GM23248 (cell line): ENCODE results near the gene LOXL3. TPM values are rescaled to one million over a fixed set of nuclear protein-coding genes. Genes with fewer than 3 reads are reported as not detected.
A peak's percentile ranks its signal among the peaks of the same experiment; 100 is the strongest.

Experiments used
- DNase-seq: peaks from one replicate; pipeline ENCODE4 v3.0.0-alpha.2; 2015
- H2AFZ ChIP-seq: fragments of 200-600 bp; sonication (generic); 2 replicates; pipeline ENCODE4 v1.6.1; 2016; ENCODE audit warnings: antibody characterized with exemption
- H3F3A ChIP-seq: fragments of 200-600 bp; sonication (generic); 2 replicates; pipeline ENCODE4 v1.6.1; 2016; ENCODE audit warnings: mild to moderate bottlenecking, antibody characterized with exemption, mixed run types; ENCODE audit not compliant: insufficient read depth
- H3K27ac ChIP-seq: fragments of 200-600 bp; sonication (generic); 2 replicates; pipeline ENCODE4 v1.5.1; 2016; ENCODE audit warnings: mild to moderate bottlenecking
- H3K27me3 ChIP-seq: fragments of 200-600 bp; sonication (generic); replicated peaks from 2 replicates; pipeline ENCODE4 v1.6.1; 2016; ENCODE audit warnings: mild to moderate bottlenecking; ENCODE audit not compliant: insufficient read depth
- H3K36me3 ChIP-seq: fragments of 200-600 bp; sonication (generic); 2 replicates; pipeline ENCODE4 v1.6.1; 2016; ENCODE audit warnings: low read depth, mild to moderate bottlenecking
- H3K4me1 ChIP-seq: fragments of 200-600 bp; sonication (generic); 2 replicates; pipeline ENCODE4 v1.6.1; 2016; ENCODE audit warnings: mild to moderate bottlenecking; ENCODE audit not compliant: insufficient read depth
- H3K4me2 ChIP-seq: fragments of 200-600 bp; sonication (generic); one replicate; pipeline ENCODE4 v1.6.1; 2016; ENCODE audit warnings: mild to moderate bottlenecking; ENCODE audit not compliant: unreplicated experiment
- H3K4me3 ChIP-seq: fragments of 200-600 bp; sonication (generic); 2 replicates; pipeline ENCODE4 v1.5.1; 2016; ENCODE audit warnings: mild to moderate bottlenecking
- H3K79me2 ChIP-seq: fragments of 200-600 bp; sonication (generic); 2 replicates; pipeline ENCODE4 v1.6.1; 2016; ENCODE audit warnings: mild to moderate bottlenecking; ENCODE audit not compliant: insufficient read depth
- H3K9ac ChIP-seq: fragments of 200-600 bp; sonication (generic); 2 replicates; pipeline ENCODE4 v1.6.1; 2016; ENCODE audit warnings: mild to moderate bottlenecking
- H3K9me2 ChIP-seq: fragments of 200-600 bp; sonication (generic); 2 replicates; pipeline ENCODE4 v1.6.1; 2016; ENCODE audit warnings: mixed run types, mild to moderate bottlenecking, moderate library complexity; ENCODE audit not compliant: insufficient read depth
- H3K9me3 ChIP-seq: fragments of 200-600 bp; sonication (generic); one replicate; pipeline ENCODE4 v1.6.1; 2017; ENCODE audit warnings: low read depth
- H4K20me1 ChIP-seq: fragments of 200-600 bp; sonication (generic); 2 replicates; pipeline ENCODE4 v1.6.0; 2016; ENCODE audit not compliant: insufficient read depth
- EZH2 ChIP-seq: fragments of 200-600 bp; sonication (generic); IDR thresholded peaks from 2 replicates; pipeline ENCODE4 v1.6.1; 2018; ENCODE audit warnings: antibody characterized with exemption, mild to moderate bottlenecking; ENCODE audit not compliant: insufficient read depth, poor library complexity, severe bottlenecking
- EZH2phosphoT487 ChIP-seq: fragments of 200-600 bp; sonication (generic); IDR thresholded peaks from 2 replicates; pipeline ENCODE4 v1.6.1; 2018; ENCODE audit warnings: antibody characterized with exemption, moderate library complexity, mild to moderate bottlenecking, low read depth; ENCODE audit not compliant: insufficient read depth
- WGBS, 2 experiments: methylation state at CpG; one replicate each; pipeline ENCODE4 v1.1.6; 2015 to 2017; ENCODE audit warnings: low lambda C conversion rate in 2 of 2, low coverage in 1 of 2; ENCODE audit errors: missing lambda C conversion rate in 2 of 2; 5-methylcytosine and 5-hydroxymethylcytosine counted together
- in situ Hi-C: fragments of 300-500 bp; cut with MboI; formaldehyde crosslinking; loops from 2 replicates; pipeline ENCODE4 v1.15.0; 2020
- polyA plus RNA-seq: library from polyadenylated mRNA; unstranded; fragments of >200 nt; fragmentation: Nextera tagmentation; extraction: Ambion mirVana; gene quantifications from 2 replicates; pipeline ENCODE4 v1.2.1, GENCODE V29; 2016
- total RNA-seq: library from RNA; depleted of rRNA; stranded (reverse); fragments of >200 nt; shearing (Covaris generic); gene quantifications from 2 replicates; pipeline ENCODE4 v1.2.3, GENCODE V29; 2014; rRNA removed

The LOXL3 gene, protein sequence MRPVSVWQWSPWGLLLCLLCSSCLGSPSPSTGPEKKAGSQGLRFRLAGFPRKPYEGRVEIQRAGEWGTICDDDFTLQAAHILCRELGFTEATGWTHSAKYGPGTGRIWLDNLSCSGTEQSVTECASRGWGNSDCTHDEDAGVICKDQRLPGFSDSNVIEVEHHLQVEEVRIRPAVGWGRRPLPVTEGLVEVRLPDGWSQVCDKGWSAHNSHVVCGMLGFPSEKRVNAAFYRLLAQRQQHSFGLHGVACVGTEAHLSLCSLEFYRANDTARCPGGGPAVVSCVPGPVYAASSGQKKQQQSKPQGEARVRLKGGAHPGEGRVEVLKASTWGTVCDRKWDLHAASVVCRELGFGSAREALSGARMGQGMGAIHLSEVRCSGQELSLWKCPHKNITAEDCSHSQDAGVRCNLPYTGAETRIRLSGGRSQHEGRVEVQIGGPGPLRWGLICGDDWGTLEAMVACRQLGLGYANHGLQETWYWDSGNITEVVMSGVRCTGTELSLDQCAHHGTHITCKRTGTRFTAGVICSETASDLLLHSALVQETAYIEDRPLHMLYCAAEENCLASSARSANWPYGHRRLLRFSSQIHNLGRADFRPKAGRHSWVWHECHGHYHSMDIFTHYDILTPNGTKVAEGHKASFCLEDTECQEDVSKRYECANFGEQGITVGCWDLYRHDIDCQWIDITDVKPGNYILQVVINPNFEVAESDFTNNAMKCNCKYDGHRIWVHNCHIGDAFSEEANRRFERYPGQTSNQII
- total RNA-seq = 52.4 and 56.9 TPM in 2 replicates
- polyA plus RNA-seq = 55.2 and 57.2 TPM in 2 replicates

DNA sequence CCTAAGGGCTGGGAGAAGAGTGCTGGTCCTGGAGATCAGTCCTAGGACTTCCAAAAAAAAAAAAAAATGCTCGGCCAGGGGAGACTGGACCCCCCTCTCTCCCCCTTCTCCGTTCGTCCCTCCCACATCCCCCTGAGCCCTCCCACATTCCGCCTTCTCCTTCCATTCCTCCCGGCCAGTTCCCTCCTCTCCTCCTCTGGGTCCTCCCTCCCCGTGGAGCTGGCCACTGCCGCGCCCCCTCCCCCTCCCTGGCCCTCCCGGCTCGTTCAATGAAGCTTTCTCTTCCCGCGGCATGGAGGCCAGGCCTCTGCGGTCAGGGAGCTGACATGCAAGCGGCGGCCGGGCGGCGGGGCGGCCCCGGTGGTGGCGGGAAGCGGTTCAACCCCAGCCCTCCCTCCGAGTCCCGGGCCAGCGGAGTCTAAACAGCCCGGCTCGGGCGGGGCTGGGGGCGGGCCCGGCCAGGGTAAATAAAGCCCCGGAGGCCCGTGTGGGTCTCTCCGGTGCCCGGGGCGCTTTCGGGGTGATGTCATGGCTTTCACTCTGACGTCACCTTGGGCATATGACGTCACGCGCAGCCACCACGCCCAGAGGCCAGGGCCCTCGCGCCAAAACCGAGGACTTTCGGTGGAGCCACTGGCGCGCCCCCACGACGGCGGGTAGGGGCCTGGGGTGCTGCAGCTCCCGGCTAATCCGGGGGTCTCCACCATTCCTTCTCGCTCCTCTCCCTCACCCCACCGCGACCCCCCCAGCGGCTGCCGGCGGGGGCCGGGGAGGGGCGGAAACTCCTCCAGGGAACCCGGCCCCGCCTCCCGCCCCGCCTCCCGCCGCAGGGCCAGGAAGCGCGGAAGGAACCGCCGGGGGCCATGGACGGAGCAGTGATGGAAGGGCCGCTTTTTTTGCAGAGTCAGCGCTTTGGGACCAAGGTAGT lies at the start of gene LOXL3, which contains the start of gene DOK1:
TSS of gene LOXL3 (minus strand) at position 51 of the 928 bp plus-strand sequence. CDS start 1,308 bp downstream, outside the sequence.
TSS of gene DOK1 (plus strand) at position 829 of the 928 bp plus-strand sequence. CDS start at position 864, 35 bp downstream.
- peak within 1 kb of the TSS; percentile 97 for H3K4me3 ChIP-seq
- H3K9ac ChIP-seq = peak within 1 kb of the TSS; percentile 83
- DNase-seq = peak; percentile 92
- H3K36me3 ChIP-seq = no peaks in the 10 kb centered on the region
- peak within 1 kb of the TSS; percentile 87 for H3K27ac ChIP-seq
- H3F3A ChIP-seq = peaks cover 6% of the 10 kb centered on the region; the same call in 1 of the 2 replicates
- H2AFZ ChIP-seq = peak within 1 kb of the TSS; percentile 93
- peaks cover 55% of the 10 kb centered on the region for H3K79me2 ChIP-seq
- in situ Hi-C loops = no loop called here
- H3K9me2 ChIP-seq = no peaks in the 10 kb centered on the region
- no peaks in the 10 kb centered on the region for H3K27me3 ChIP-seq
- TF ChIP-seq EZH2 (no peak), EZH2phosphoT487 (no peak)
- H3K9me3 ChIP-seq = no peaks in the 10 kb centered on the region
- WGBS, 2 experiments = 0 to 1% methylated on average over 17 to 67 of the region's 73 CpGs
- no peaks in the 10 kb centered on the region for H4K20me1 ChIP-seq
- H3K4me1 ChIP-seq = peaks cover 31% of the 10 kb centered on the region
- peak within 1 kb of the TSS; percentile 84 for H3K4me2 ChIP-seq

GRCh38 chr2:74602586-74603281 lies 49.0 kb upstream of the LOXL3 start:
- in situ Hi-C loops = no loop called here
- Histone ChIP-seq H3K9me3 (no peaks in the 10 kb centered on the region), H3K27me3 (peaks cover 36% of the 10 kb centered on the region), H3K79me2 (no peaks in the 10 kb centered on the region), H3K4me1 (peaks cover 10% of the 10 kb centered on the region), H3K4me3 (no peak overlapping the region), H3K27ac (no peak overlapping the region), H3K9ac (no peak overlapping the region), H3F3A (peaks cover 15% of the 10 kb centered on the region; the same call in 1 of the 2 replicates), H2AFZ (no peak overlapping the region), H3K9me2 (no peaks in the 10 kb centered on the region), H3K4me2 (no peak overlapping the region), H3K36me3 (no peaks in the 10 kb centered on the region), H4K20me1 (no peaks in the 10 kb centered on the region)
- peak; percentile 75 for DNase-seq
- 0 to 3% methylated on average over 1 of the region's 1 CpG for WGBS, 2 experiments
- no peak for TF ChIP-seq EZH2phosphoT487
- TF ChIP-seq EZH2 = no peak

GRCh38 chr2:74599676-74600075 lies 45.9 kb upstream of the LOXL3 start:
- no peaks in the 10 kb centered on the region for H3K79me2 ChIP-seq
- 39 to 46% methylated on average over 3 of the region's 3 CpGs for WGBS, 2 experiments
- DNase-seq = no peak

More at GRCh38 chr2:74599676-74600075, 45.9 kb upstream of the LOXL3 start:
- Histone ChIP-seq H3K4me2 (no peak overlapping the region), H3K9ac (no peak overlapping the region), H4K20me1 (no peaks in the 10 kb centered on the region), H3K27me3 (peaks cover 27% of the 10 kb centered on the region), H3K9me2 (no peaks in the 10 kb centered on the region), H3K27ac (no peak overlapping the region), H3K4me1 (peaks cover 10% of the 10 kb centered on the region), H3F3A (peaks cover 15% of the 10 kb centered on the region; the same call in 1 of the 2 replicates), H3K36me3 (no peaks in the 10 kb centered on the region), H3K4me3 (no peak overlapping the region), H3K9me3 (no peaks in the 10 kb centered on the region), H2AFZ (no peak overlapping the region)
- no peak for TF ChIP-seq EZH2
- TF ChIP-seq EZH2phosphoT487 = no peak
- in situ Hi-C loops = no loop called here
